ENCODE results near the gene ZNF319.

The ZNF319 gene

DNA sequence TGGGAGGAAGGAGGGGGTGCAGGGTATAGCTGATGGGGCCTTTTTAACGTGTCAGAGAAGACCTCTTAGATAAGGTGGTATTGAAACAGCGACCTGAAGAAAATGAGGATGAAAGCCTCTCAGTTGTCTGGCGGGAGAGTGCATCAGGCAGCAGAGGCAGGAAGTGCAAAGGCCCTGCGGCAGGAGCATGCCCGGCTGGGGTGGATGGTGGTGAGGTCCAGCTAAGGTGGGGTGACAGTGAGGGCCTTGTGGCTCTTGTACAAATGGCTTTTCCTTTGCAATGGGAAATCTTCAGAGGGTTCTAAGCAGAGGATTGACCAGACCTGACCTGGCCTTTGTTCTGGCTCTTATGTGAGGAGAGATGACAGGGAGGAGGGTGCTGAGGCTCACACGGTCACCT, 36.5 kb upstream of the ZNF319 start:
- no peak for DNase-seq (ENCODE audit: low read depth)
- H3K4me3 ChIP-seq (ENCODE audit: low read depth, low read length), result no peak overlapping the region
- TF ChIP-seq, protein P1, sequence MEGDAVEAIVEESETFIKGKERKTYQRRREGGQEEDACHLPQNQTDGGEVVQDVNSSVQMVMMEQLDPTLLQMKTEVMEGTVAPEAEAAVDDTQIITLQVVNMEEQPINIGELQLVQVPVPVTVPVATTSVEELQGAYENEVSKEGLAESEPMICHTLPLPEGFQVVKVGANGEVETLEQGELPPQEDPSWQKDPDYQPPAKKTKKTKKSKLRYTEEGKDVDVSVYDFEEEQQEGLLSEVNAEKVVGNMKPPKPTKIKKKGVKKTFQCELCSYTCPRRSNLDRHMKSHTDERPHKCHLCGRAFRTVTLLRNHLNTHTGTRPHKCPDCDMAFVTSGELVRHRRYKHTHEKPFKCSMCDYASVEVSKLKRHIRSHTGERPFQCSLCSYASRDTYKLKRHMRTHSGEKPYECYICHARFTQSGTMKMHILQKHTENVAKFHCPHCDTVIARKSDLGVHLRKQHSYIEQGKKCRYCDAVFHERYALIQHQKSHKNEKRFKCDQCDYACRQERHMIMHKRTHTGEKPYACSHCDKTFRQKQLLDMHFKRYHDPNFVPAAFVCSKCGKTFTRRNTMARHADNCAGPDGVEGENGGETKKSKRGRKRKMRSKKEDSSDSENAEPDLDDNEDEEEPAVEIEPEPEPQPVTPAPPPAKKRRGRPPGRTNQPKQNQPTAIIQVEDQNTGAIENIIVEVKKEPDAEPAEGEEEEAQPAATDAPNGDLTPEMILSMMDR (IDR thresholded peaks at IDR 0.05; ENCODE audit: insufficient read depth, low read depth, low read length, missing control alignments), result no peak

DNA sequence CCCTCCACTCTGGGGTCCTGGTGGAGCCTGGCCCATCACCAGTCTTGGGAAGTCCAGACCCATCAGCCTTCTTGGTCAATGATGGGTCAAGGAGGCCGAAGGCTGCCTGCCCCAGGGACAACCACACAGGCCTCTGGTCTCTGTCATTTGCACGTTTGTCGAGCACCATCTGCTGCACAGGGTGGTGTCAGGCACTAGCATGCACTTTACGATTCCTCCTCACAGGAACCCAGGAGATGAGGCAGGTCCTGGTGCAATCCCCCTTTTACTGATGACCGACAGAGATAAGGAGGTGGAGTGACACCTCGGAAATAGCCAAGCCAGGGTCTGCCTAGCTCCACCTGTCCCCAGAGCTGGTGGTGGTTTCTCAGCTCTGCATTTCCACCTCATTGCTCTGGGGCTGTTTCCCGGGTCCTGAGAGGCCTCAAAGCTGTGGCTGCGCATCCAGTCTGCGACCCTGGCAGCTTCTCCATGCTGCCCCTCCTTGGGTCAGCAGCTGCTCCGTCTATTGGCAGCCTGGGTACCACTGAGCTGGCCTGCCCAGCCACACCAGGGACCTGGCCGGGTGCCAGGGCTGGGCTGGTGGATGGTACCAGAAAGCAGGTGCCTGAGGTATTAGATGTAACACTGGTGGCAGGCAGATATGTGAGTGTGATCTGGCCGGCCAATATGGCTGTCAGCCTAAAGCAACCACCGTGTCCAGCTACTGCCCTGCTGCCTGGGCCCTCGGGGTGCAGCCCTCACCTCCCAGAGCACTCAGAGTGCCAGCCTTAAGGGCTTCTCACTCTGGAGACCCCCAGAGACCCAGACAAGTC, 35.1 kb upstream of the ZNF319 start:
- TF ChIP-seq, protein P1 (IDR thresholded peaks at IDR 0.05; ENCODE audit: insufficient read depth, low read depth, low read length, missing control alignments), result no peak
- no peak overlapping the region for H3K4me3 ChIP-seq (ENCODE audit: low read depth, low read length)
- DNase-seq (ENCODE audit: low read depth), result no peak

DNA sequence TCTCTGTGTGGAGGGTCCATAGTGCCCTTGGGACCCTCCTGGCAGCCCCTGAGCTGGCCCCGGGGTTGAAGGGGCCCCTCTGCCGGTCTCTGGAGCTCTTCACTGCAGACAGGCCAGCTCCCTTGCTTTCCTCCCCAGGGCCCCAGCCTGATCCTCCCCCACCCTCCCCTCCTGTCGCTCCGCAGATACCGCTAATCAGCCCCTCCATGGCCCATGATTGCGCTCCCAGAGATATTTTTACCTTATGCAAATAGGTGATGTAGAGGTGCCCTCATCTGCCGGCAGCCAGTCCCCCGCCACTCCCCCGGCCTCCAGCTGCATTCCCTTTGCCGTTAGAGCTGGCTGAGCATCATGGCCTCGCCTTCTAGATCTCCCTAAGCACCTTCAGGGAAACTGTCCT, 34.3 kb upstream of the ZNF319 start:
- TF ChIP-seq, protein P1 (IDR thresholded peaks at IDR 0.05; ENCODE audit: insufficient read depth, low read depth, low read length, missing control alignments), result no peak
- no peak overlapping the region for H3K4me3 ChIP-seq (ENCODE audit: low read depth, low read length)
- DNase-seq (ENCODE audit: low read depth), result no peak

DNA sequence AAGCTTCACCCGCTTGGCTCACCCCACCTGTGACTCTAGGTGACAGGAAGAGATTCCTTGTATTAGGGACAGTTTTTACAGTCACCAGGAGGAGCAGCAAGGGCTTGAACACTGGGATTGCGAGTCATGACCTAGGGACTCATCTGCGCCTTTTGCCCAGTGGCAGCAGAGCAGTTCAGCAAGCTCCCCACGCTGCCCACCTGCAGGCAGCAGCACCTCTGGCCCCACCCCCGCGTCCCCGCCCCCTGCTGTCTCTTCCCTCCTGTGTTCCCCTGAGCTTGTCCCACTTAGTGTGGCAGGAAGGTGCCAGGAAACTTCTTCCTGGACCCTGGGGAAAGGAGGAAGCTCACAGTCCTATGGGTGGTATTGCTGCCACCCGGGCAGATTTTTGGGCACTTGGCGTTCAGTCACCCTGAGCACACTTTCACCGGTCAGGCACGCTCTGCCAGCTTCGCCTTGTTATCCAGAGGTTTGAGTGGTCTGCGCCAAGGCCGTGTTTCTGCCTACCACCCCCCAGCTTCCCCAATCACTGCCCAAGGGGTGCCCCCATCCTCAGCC, 33.7 kb upstream of the ZNF319 start:
- H3K4me3 ChIP-seq (ENCODE audit: low read depth, low read length), result no peak overlapping the region
- TF ChIP-seq, protein P1 (IDR thresholded peaks at IDR 0.05; ENCODE audit: insufficient read depth, low read depth, low read length, missing control alignments), result no peak
- DNase-seq (ENCODE audit: low read depth), result no peak

DNA sequence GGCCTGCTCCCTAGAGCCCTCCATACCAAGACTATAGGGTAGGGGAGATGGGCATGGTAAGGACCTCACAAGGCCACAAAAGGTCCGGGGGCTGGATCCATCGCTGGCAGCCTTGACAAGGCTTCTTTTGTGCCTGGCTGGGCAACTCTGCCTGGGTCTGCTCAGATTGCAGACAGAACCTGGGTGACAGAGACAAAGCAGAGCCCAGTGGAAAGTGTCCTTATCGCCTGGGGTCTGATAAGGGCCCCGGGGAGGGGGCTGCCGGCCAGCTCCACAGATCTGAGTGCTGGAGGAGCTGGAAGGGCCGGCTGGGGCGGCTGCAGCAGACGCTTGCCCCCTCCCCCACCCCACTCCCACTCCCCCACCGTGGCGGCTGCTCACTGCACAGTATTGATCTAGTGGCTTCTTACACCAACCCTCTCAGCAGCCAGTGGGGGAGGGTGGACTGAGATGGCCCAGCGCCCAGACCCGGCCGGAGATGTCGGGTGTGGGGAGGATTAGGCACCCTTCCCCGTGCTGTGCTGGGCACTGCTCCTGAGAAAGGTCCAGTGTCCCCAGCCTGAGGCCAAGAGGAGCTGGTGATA, 32.3 kb upstream of the ZNF319 start:
- H3K4me3 ChIP-seq (ENCODE audit: low read depth, low read length), result no peak overlapping the region
- TF ChIP-seq, protein P1 (IDR thresholded peaks at IDR 0.05; ENCODE audit: insufficient read depth, low read depth, low read length, missing control alignments), result no peak
- DNase-seq (ENCODE audit: low read depth), result no peak

DNA sequence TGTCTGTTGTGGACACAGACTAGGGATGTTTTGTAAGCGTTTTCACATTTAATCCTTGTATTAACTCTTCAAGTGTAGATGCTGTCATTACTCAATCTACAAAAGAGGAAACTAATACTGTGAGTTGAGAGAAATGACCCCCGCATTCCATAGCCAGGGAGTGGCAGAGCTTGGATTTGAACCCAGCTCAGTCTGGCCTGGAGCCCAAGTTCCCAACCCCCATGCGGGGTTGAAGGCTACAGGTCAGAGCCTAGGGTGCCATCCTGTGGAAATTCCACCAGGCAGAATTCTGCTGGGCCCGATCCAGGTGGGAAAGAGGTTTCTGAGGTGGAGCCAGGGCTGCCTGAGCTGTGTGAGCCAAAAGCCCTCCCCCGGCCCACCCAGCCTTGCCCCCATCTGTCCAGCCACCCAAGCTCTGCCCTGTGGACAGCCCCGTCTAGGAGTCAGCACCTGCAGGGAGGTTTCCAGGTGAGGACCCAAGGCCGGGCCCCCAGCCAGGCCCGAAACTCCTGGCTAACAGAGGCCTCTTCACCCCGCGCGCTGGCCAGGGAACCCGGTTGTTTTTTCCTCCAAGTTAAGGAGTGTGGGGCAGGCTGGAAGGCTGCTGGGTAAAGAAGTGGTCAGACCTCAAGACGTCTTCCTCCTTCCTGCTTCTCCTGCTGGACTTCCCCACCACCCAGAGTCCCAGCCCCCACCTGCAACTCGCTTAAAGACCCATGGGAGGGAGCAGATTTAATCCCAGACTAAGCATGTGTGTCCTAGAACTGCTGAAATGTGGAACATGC, 30.7 kb upstream of the ZNF319 start:
- H3K4me3 ChIP-seq (ENCODE audit: low read depth, low read length), result no peak overlapping the region
- DNase-seq (ENCODE audit: low read depth), result no peak
- TF ChIP-seq, protein P1 (IDR thresholded peaks at IDR 0.05; ENCODE audit: insufficient read depth, low read depth, low read length, missing control alignments), result no peak
